GM18907 (cell line): ENCODE measurements around the gene BDKRB1.

ENCODE experiments used
- ATAC-seq: cut with Tn5 transposase; IDR thresholded peaks from one replicate; pipeline ENCODE4 v1.9.1; 2021; ENCODE audit warnings: mild to moderate bottlenecking, moderate library complexity; ENCODE audit not compliant: unreplicated experiment

BDKRB1 gene

GRCh38 chr14:96255501-96256366 lies at the start of gene BDKRB1:
Gene BDKRB1 (plus strand): TSS chr14:96256210. CDS start chr14:96263683, 7,473 bp downstream.
- no peak for ATAC-seq

DNA sequence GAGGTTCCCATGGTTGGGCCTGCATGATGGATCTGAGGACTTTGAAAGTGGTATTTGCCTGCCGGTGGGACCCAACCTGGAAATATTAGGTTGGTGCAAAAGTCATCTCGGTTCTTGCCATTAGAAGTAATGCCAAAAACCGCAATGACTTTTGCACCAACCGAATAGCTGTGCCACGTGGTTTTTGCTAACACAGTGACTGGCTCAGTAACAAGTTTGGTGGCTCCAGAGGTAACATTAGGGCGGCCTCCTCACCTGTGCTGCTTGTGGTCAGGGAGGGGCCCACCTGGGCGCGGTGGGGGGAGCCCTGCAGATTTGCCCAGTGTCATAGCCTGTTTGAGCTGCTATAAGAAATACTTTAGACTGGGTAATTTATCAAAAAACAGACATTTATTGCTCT lies 49.5 kb upstream of the BDKRB1 start:
- ATAC-seq: no peak

DNA sequence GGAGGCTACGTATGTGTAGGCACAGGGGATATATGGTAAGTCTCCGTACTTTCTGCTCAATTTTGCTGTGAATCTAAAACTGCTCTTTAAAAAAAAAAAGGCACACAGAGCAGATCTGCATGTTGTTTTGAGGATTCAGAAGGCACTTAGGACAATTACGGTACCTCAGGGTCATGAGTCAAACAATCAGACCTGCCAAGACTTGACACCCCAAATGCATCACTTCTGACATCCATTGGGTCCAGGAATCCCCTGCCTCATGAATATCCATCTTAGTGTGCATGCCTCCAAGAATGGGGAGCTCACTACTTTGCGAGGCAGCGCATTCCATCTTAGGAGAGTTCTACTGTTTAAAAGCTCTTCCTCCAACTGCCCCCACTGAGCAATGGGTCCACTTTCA lies 48.3 kb upstream of the BDKRB1 start:
- no peak for ATAC-seq

DNA sequence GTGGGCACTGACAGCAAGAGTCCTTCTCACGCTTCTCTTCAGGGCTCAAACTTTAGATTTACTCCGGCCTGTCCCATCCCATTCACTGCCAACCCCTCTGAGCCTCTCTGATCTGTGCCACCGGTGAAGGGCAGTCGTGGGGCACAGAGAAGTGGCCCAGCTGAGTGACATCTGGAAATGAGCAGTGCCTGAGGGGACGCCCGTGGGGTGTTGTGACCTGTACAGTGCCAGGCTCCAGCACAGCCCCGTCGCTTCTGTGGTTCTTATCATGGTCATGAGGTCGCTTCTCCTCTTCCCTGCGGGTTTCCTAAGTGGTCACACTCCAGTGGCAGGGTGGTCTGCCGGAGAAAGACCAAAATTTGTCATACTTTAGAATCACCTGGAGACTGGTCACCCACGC lies 47.3 kb upstream of the BDKRB1 start:
- ATAC-seq: no peak

- ATAC-seq: no peak
Observed at GRCh38 chr14:96212140-96212539, 43.9 kb upstream of the BDKRB1 start.

DNA sequence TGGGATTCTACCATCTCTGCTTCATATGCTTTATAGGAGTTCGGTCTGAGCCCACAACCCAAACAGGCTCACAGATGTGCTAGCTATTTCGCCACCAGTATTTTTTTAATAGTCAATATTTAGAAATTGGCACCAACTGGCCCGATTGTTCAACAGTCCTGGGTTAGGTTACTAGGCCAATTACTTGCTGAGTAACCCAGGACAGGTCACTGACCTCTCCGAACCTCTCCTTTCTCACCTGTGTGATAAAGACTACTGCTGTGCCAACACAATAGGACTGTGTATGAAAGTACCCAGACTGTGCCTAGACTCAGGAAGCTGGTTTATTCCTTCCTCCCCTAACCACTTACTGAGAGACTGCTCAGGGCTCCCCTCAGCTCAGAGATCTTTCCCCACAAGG lies 43.1 kb upstream of the BDKRB1 start:
- no peak for ATAC-seq

DNA sequence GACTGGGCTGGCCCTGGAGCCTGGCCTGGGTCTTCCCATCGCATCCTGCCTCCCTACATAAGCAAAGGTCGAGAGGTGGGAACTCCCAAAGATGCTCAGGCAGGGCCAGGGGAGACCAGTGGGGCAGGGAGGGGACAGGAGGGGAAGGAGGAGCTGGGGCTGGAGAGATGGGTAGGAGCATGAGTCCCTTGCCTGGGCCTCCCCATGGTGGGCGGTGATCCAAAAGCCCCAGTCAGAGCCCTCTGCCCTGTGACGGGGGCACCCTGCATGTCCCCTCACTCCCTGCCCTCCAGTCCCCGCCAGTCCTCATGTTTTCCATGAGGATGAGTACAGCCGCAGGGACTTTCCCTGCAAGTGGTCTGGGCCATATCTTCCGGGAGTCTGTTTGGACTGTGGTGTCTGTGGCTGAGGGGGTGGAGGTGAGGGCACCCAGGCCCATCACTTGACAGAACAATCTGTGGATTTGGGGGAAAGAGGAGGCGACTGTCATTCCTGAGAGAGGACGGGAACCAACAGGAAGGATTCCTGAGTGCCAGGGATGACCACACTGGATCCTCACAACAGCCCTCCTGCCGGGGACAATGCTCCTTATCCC lies 42.0 kb upstream of the BDKRB1 start:
- no peak for ATAC-seq

- no peak for ATAC-seq
Observed at GRCh38 chr14:96214793-96215192, 41.2 kb upstream of the BDKRB1 start.

- ATAC-seq: no peak
Observed at GRCh38 chr14:96215452-96216244, 40.4 kb upstream of the BDKRB1 start.

DNA sequence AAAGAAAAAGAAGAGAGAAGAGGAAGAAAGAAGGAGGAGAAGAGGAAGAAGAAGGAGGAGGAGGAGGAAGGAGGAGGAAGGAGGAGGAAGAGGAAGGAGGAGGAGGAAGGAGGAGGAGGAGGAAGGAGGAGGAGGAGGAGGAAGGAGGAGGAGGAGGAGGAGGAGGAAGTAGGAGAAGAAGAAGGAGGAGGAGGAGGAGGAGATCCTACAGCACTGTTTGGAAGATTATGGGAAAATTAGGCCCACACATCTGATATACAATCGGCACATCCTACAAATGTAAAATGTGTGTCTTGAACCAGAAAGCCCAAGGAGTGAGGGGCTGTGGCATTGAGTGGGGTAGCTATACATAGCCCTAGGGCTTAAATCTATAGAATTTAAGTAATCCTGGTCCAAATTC lies 39.4 kb upstream of the BDKRB1 start:
- no peak for ATAC-seq

DNA sequence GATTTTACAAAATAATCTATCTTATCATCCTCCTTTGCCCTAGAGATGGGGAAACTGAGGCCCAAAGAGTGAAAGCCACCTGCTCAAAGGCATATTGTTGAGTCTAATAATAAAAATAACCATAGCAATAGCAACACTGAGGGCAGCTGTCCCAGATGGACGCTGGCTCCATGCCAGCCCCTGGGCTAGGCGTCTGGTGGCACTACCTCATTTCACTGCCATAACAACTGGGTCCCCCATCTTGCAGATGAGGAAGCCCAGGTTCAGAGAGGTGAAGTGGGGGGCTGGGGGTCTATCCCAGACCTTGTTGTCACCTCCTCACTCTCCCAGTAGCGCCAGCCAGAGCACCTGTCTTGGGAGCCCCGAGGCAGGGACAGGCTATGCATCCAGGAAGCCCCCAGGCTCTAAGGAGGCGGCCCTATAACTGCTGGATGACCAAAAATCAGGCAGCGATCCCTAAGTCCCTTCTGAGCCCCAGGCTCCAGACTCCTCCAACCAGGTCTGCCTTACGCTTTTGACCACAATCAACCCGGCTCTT lies 38.6 kb upstream of the BDKRB1 start:
- ATAC-seq: no peak

DNA sequence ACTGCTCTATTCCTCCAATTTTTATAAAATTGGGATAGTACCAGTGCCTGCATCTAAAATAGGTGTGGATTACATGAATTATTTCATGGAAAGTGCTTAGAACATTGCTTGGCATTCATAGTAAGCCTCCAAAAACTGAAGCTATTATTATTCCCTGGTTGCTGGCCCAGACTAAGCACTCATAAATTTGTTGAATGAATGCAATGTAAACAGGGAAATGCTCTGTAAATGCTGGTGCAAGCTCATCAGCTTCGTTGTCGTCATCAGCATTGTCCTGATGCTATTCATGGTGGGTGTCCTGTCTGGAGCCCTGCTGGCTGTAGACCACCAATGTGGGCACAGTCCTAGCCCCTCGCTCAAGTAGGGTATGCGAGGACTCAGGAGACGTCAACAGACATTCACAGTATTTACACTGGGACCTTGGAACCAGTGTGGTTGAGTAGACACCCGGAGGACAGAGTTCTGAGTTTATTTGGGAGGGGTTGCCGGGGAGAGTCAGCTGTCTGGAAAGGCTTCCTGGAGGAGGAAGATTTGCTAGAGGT lies 34.8 kb upstream of the BDKRB1 start:
- no peak for ATAC-seq

- ATAC-seq: no peak
Observed at GRCh38 chr14:96221841-96222240, 34.2 kb upstream of the BDKRB1 start.

DNA sequence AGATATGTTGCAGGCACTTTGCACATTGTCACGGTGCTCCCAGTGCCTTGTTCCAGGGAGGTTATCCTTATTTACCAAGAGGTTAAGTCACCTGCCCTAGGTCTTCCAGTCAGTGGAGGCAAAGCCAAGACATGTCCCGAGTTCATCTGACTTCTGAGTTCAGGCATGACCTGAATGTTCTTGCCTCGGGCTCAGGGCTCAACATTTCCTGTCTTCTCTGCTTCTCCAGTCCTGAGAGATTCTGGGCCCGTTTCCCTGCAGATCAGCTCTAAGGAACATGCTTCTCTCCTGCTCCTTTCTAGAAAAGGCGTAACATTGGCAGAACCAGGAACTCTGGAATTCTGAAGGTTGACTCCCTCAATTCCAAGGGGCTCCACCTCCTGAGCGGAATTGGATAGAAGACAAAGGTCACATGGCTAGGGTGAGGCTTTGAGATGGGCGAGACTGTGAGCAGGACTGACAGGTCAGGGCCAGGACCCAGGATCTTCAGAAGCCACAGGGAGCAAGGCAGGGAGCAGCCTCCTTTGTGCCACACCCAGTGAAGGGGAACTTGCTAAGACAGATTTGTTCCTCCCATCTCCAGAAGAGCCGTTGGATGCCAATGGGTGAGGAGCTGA lies 31.4 kb upstream of the BDKRB1 start:
- no peak for ATAC-seq

DNA sequence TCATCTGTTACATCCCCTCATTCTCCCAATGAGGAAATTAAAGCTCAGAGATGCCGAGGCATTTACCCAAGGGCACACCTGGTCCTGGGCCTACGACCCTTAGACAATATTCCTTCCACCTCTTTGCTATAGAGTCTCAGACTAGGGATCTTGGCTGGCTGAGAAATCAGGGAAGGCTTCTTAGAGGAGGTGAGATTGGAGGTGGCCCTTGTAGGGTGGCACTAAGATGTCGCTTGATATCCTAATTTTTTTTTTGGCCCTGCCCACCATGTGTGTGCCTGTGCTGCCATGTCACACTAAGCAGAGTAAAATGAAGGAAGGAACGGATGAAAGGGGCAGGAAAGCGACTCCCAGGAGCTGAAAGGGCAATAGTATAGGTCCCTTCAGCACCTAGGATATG lies 30.8 kb upstream of the BDKRB1 start:
- no peak for ATAC-seq

DNA sequence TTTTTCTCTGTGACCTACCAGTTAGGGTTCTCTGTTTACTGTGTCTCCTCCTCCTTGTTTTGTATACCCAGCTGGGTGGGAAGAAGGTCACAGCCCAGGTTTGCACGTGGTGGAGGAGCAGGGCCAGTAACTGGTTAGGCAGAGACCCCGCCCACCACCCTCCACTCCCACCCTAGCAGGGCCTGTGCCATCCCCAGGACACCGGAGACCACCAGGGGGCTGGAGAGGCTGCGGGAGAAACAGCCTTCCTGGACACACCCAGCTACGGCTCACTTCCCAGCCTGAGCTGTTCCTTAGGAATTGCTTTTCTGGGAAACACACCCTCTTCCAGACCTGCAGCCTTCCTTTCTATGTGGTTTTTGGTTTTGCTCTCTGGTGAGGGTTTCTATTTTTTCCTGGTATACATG lies 30.3 kb upstream of the BDKRB1 start:
- ATAC-seq: no peak

GRCh38 chr14:96227428-96227827 lies 28.6 kb upstream of the BDKRB1 start:
- ATAC-seq: no peak

- no peak for ATAC-seq
Observed at GRCh38 chr14:96229315-96229714, 26.7 kb upstream of the BDKRB1 start.

- ATAC-seq: no peak
Observed at GRCh38 chr14:96231056-96231455, 25.0 kb upstream of the BDKRB1 start.

- ATAC-seq: no peak
Observed at GRCh38 chr14:96231526-96232130, 24.4 kb upstream of the BDKRB1 start.
